Measurements from ENCODE around the gene MSTO1.

- TF ChIP-seq CTCF (conservative IDR thresholded peaks at IDR 0.05 in 1 of 2, IDR thresholded peaks at IDR 0.05 in 1 of 2; ENCODE audit: low read depth in 1 of 2, low read length in 2 of 2): no peak
- TF ChIP-seq EZH2 (IDR thresholded peaks at IDR 0.05; ENCODE audit: low read length, missing control alignments): no peak
Observed at GRCh38 chr1:155622191-155622590, 12.2 kb downstream of the MSTO1 start.

Measured in fibroblast of lung (primary cell).